GM12873 (cell line): ENCODE measurements around the gene HPS5.

ENCODE experiments used
- CTCF ChIP-seq: IDR thresholded peaks from 2 replicates; pipeline ENCODE4 v1.5.1; 2012; ENCODE audit warnings: low read depth, mild to moderate bottlenecking, moderate library complexity, low read length, control low read depth; ENCODE audit not compliant: insufficient read depth; ENCODE audit errors: missing control alignments

The HPS5 gene

GRCh38 chr11:18321969-18322711 lies at the start of gene HPS5, which contains the start of gene GTF2H1:
Gene HPS5, minus strand, starts transcription at chr11:18322140. Its CDS starts 4,282 bp downstream, at chr11:18317858.
Gene GTF2H1, plus strand, starts transcription at chr11:18322567. Its CDS starts 10,508 bp downstream, at chr11:18333075.
- TF ChIP-seq CTCF, result no peak

- TF ChIP-seq CTCF, result no peak
Measured at GRCh38 chr11:18371279-18371678, 49.3 kb upstream of the HPS5 start.

GRCh38 chr11:18369398-18369797 lies 47.5 kb upstream of the HPS5 start:
- TF ChIP-seq CTCF, result no peak

GRCh38 chr11:18368221-18368620 lies 46.3 kb upstream of the HPS5 start:
- no peak for TF ChIP-seq CTCF

- TF ChIP-seq CTCF, result no peak
Measured at GRCh38 chr11:18367431-18367830, 45.5 kb upstream of the HPS5 start.

- no peak for TF ChIP-seq CTCF
Measured at GRCh38 chr11:18366286-18366685, 44.3 kb upstream of the HPS5 start.

GRCh38 chr11:18365741-18366140 lies 43.8 kb upstream of the HPS5 start:
- TF ChIP-seq CTCF, result no peak
